IPS-15b (cell line): ENCODE data around the gene FAM117B.

ENCODE experiments used
- H3K27me3 ChIP-seq: one replicate; pipeline ENCODE4 v1.6.1; 2013; ENCODE audit warnings: low read length; ENCODE audit not compliant: control insufficient read depth, insufficient read depth
- H3K36me3 ChIP-seq: one replicate; pipeline ENCODE4 v1.6.1; 2013; ENCODE audit warnings: low read length; ENCODE audit not compliant: control insufficient read depth, insufficient read depth
- H3K4me1 ChIP-seq: one replicate; pipeline ENCODE4 v1.6.1; 2013; ENCODE audit warnings: mild to moderate bottlenecking, low read length; ENCODE audit not compliant: control insufficient read depth, insufficient read depth
- H3K4me3 ChIP-seq: one replicate; pipeline ENCODE4 v1.5.1; 2013; ENCODE audit warnings: low read depth, low read length
- H3K9ac ChIP-seq: one replicate; pipeline ENCODE4 v1.6.1; 2013; ENCODE audit warnings: low read depth, mild to moderate bottlenecking, low read length
- H3K9me3 ChIP-seq: one replicate; pipeline ENCODE4 v1.6.1; 2013; ENCODE audit warnings: mild to moderate bottlenecking, low read length; ENCODE audit not compliant: control insufficient read depth, insufficient read depth

The FAM117B gene

GRCh38 chr2:202634556-202635427 lies at the start of gene FAM117B:
FAM117B (plus strand) TSS chr2:202634969; CDS start chr2:202635188, 219 bp downstream.
- Histone ChIP-seq H3K4me3 (peak within 1 kb of the TSS; percentile 76), H3K36me3 (no peaks in the 10 kb centered on the region), H3K4me1 (peaks cover 3% of the 10 kb centered on the region)

GRCh38 chr2:202588647-202589581 lies 45.9 kb upstream of the FAM117B start:
- H3K9ac ChIP-seq, result peak overlapping the region; percentile 9

More at GRCh38 chr2:202634556-202635427, at the start of gene FAM117B:
- Histone ChIP-seq H3K27me3 (no peaks in the 10 kb centered on the region), H3K9me3 (no peaks in the 10 kb centered on the region), H3K9ac (peak within 1 kb of the TSS; percentile 73)

GRCh38 chr2:202589582-202589949 lies 45.2 kb upstream of the FAM117B start:
- H3K4me1 ChIP-seq, result peaks cover 6% of the 10 kb centered on the region
- no peaks in the 10 kb centered on the region for H3K9me3 ChIP-seq
- no peaks in the 10 kb centered on the region for H3K36me3 ChIP-seq
- no peak overlapping the region for H3K4me3 ChIP-seq
- H3K9ac ChIP-seq, result peak overlapping the region; percentile 9
- no peaks in the 10 kb centered on the region for H3K27me3 ChIP-seq

More at GRCh38 chr2:202588647-202589581, 45.9 kb upstream of the FAM117B start:
- no peaks in the 10 kb centered on the region for H3K36me3 ChIP-seq
- peaks cover 6% of the 10 kb centered on the region for H3K4me1 ChIP-seq
- no peak overlapping the region for H3K4me3 ChIP-seq
- no peaks in the 10 kb centered on the region for H3K27me3 ChIP-seq
- no peaks in the 10 kb centered on the region for H3K9me3 ChIP-seq

- Histone ChIP-seq H3K9ac (no peak overlapping the region), H3K36me3 (no peaks in the 10 kb centered on the region), H3K9me3 (no peaks in the 10 kb centered on the region), H3K27me3 (no peaks in the 10 kb centered on the region), H3K4me3 (no peak overlapping the region), H3K4me1 (peaks cover 6% of the 10 kb centered on the region)
These were observed 42.2 kb upstream of the FAM117B start for GRCh38 chr2:202592566-202592965.

- Histone ChIP-seq H3K36me3 (no peaks in the 10 kb centered on the region), H3K27me3 (no peaks in the 10 kb centered on the region), H3K9me3 (no peaks in the 10 kb centered on the region), H3K4me3 (no peak overlapping the region), H3K4me1 (no peaks in the 10 kb centered on the region), H3K9ac (no peak overlapping the region)
These were observed 35.7 kb upstream of the FAM117B start for GRCh38 chr2:202599105-202599504.

- no peaks in the 10 kb centered on the region for H3K9me3 ChIP-seq
- no peak overlapping the region for H3K4me3 ChIP-seq
- H3K36me3 ChIP-seq, result no peaks in the 10 kb centered on the region
- no peaks in the 10 kb centered on the region for H3K4me1 ChIP-seq
- no peak overlapping the region for H3K9ac ChIP-seq
- no peaks in the 10 kb centered on the region for H3K27me3 ChIP-seq
These were observed 34.9 kb upstream of the FAM117B start for GRCh38 chr2:202599911-202600310.

- no peak overlapping the region for H3K9ac ChIP-seq
- H3K9me3 ChIP-seq, result no peaks in the 10 kb centered on the region
- H3K4me1 ChIP-seq, result no peaks in the 10 kb centered on the region
These were observed 30.1 kb upstream of the FAM117B start for GRCh38 chr2:202604699-202605098.

GRCh38 chr2:202605174-202605573 lies 29.6 kb upstream of the FAM117B start:
- Histone ChIP-seq H3K4me1 (no peaks in the 10 kb centered on the region), H3K27me3 (no peaks in the 10 kb centered on the region), H3K36me3 (no peaks in the 10 kb centered on the region), H3K4me3 (no peak overlapping the region), H3K9ac (no peak overlapping the region), H3K9me3 (no peaks in the 10 kb centered on the region)

More at GRCh38 chr2:202604699-202605098, 30.1 kb upstream of the FAM117B start:
- Histone ChIP-seq H3K36me3 (no peaks in the 10 kb centered on the region), H3K4me3 (no peak overlapping the region), H3K27me3 (no peaks in the 10 kb centered on the region)

GRCh38 chr2:202608142-202608852 lies 26.5 kb upstream of the FAM117B start:
- Histone ChIP-seq H3K9ac (no peak overlapping the region), H3K36me3 (no peaks in the 10 kb centered on the region), H3K9me3 (no peaks in the 10 kb centered on the region), H3K27me3 (no peaks in the 10 kb centered on the region), H3K4me3 (no peak overlapping the region), H3K4me1 (no peaks in the 10 kb centered on the region)

GRCh38 chr2:202609381-202610145 lies 25.2 kb upstream of the FAM117B start:
- no peaks in the 10 kb centered on the region for H3K27me3 ChIP-seq
- H3K4me3 ChIP-seq, result no peak overlapping the region
- H3K9me3 ChIP-seq, result no peaks in the 10 kb centered on the region
- no peaks in the 10 kb centered on the region for H3K4me1 ChIP-seq
- no peak overlapping the region for H3K9ac ChIP-seq
- H3K36me3 ChIP-seq, result no peaks in the 10 kb centered on the region

GRCh38 chr2:202610380-202610779 lies 24.4 kb upstream of the FAM117B start:
- Histone ChIP-seq H3K9me3 (no peaks in the 10 kb centered on the region), H3K4me3 (no peak overlapping the region)

More at GRCh38 chr2:202610380-202610779, 24.4 kb upstream of the FAM117B start:
- H3K27me3 ChIP-seq, result no peaks in the 10 kb centered on the region
- H3K4me1 ChIP-seq, result no peaks in the 10 kb centered on the region
- H3K9ac ChIP-seq, result no peak overlapping the region
- H3K36me3 ChIP-seq, result no peaks in the 10 kb centered on the region
